Breast epithelium (tissue), 4 donors: ENCODE results near the gene ATXN7L3B. TPM values are rescaled to one million over a fixed set of nuclear protein-coding genes. Genes with fewer than 3 reads are reported as not detected.
"Not testable (repeated sequence)": the region's sequence is repeated elsewhere in the genome, so short reads cannot be mapped to it uniquely, and the experiment has no call there.

ENCODE experiments used
- DNase-seq, 2 donors: peaks; one replicate each; pipeline ENCODE4 v3.0.0-alpha.2; 2019; ENCODE audit warnings: low spot score in 2 of 2
- H3K27ac ChIP-seq, 2 donors: fragments of 200-600 bp; sonication (generic) in 1 of 2; one replicate each; pipeline ENCODE4 v1.5.1; 2016 to 2019; ENCODE audit warnings: mild to moderate bottlenecking in 1 of 2
- H3K27me3 ChIP-seq, 2 donors: fragments of 200-600 bp; sonication (generic) in 1 of 2; one replicate each; pipeline versions ENCODE4 v1.5.1 to v1.6.0; 2017 to 2019; ENCODE audit warnings: control low read depth in 1 of 2, mild to moderate bottlenecking in 1 of 2
- H3K36me3 ChIP-seq: fragments of 200-600 bp; one replicate; pipeline ENCODE4 v1.5.1; 2019
- H3K4me1 ChIP-seq, 2 donors: fragments of 200-600 bp; sonication (generic); one replicate each; pipeline ENCODE4 v1.5.1; 2016 to 2019; ENCODE audit warnings: control low read depth in 1 of 2
- H3K4me3 ChIP-seq, 3 donors: fragments of 200-600 bp; sonication (generic); 1 replicate in 2 of 3; 2 replicates in 1 of 3; pipeline ENCODE4 v1.5.1; 2016 to 2019; ENCODE audit warnings: mild to moderate bottlenecking in 3 of 3, moderate library complexity in 2 of 3
- H3K9me3 ChIP-seq, 2 donors: fragments of 200-600 bp; sonication (generic) in 1 of 2; one replicate each; pipeline ENCODE4 v1.5.1; 2016 to 2019; ENCODE audit warnings: control low read depth in 1 of 2
- CTCF ChIP-seq, 3 donors: fragments of 450-650 bp; IDR thresholded peaks; one replicate each; pipeline ENCODE4 v1.5.1; 2016 to 2017; ENCODE audit warnings: antibody characterized with exemption in 3 of 3, mild to moderate bottlenecking in 3 of 3, moderate library complexity in 3 of 3
- POLR2A ChIP-seq: fragments of 450-650 bp; IDR thresholded peaks from one replicate; pipeline ENCODE4 v1.6.1; 2016; ENCODE audit warnings: antibody characterized with exemption, mild to moderate bottlenecking, moderate library complexity
- POLR2AphosphoS5 ChIP-seq, 3 donors: sonication (generic); formaldehyde crosslinking; IDR thresholded peaks; one replicate each; pipeline ENCODE4 v1.6.1; 2017; ENCODE audit warnings: antibody characterized with exemption in 3 of 3
- intact Hi-C: fragments of 100-400 bp; cut with DNase I; formaldehyde crosslinking; loops from one replicate; pipeline ENCODE4 v1.15.1; 2023; ENCODE audit warnings: low total_unique reads
- total RNA-seq, 3 donors: library from RNA; depleted of rRNA; stranded (reverse); fragments of >200 nt; gene quantifications; one replicate each; pipeline ENCODE4 v1.1.0, GENCODE V29; 2016

ATXN7L3B gene
- total RNA-seq, 3 donors from 2014 or later: 17.8 to 33.1 (median 22.3) TPM

DNA sequence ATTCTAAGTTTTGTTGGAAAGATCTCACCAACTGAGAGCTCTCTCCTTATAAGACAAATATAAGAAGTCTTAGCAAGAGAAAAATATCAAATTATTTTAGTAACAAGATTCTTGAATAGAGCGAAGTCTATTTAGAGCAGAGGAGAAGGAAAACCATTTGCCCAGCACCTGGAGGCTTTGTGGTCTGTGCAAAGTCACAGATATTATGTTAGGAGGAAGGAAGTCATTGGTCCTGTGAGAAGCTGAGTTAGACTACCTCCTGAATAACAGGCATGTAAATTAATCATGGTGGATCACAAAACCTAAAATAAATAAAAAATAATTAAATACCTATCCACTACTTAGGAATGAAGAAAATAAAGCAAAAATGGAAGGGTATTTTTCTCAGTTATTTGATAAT is 38.4 kb upstream of the ATXN7L3B start:
- intact Hi-C loops: no loop called here
- Histone ChIP-seq H3K27ac (no peak overlapping the region), H3K4me3 (no peak overlapping the region), H3K4me1 (no peaks in the 10 kb centered on the region), H3K9me3 (no peaks in the 10 kb centered on the region), H3K27me3 (no peaks in the 10 kb centered on the region), H3K36me3 (no peaks in the 10 kb centered on the region)
- no peak for DNase-seq
- TF ChIP-seq POLR2A (no peak), POLR2AphosphoS5 (IDR thresholded peaks at IDR 0.05) (no peak), CTCF (IDR thresholded peaks at IDR 0.05) (no peak)

GRCh38 chr12:74508873-74509657 is 28.6 kb upstream of the ATXN7L3B start:
- DNase-seq, H3K4me1 ChIP-seq, intact Hi-C loops, H3K4me3 ChIP-seq, H3K9me3 ChIP-seq, H3K27me3 ChIP-seq, H3K27ac ChIP-seq, H3K36me3 ChIP-seq: not testable (repeated sequence)

DNA sequence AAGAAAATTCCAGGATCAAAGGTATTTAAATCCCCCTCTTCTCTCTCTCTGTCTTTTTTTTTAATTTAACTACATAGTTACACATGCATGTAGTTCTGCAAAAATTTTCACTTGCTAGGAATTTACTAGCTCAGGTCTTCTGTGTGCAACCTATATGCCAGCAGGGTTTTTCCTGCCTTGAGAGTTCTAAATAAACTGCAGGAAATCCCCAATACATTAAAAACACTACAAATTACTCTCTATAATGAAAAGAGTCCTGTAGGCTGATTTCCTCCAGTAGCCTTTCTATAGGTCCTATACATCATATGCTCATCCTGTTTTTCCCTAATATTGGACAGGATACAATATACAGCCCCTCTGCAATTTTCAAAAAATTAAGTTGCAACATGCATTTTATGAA is 27.7 kb upstream of the ATXN7L3B start:
- intact Hi-C loops: no loop called here
- Histone ChIP-seq H3K36me3 (no peaks in the 10 kb centered on the region), H3K27me3 (peaks cover 0 to 5% of the 10 kb centered on the region in 2 donors), H3K4me3 (no peak overlapping the region), H3K9me3 (no peaks in the 10 kb centered on the region), H3K27ac (no peak overlapping the region), H3K4me1 (no peaks in the 10 kb centered on the region)
- DNase-seq: no peak
- TF ChIP-seq CTCF (IDR thresholded peaks at IDR 0.05): no peak
- no peak for TF ChIP-seq POLR2AphosphoS5 (IDR thresholded peaks at IDR 0.05)
- no peak for TF ChIP-seq POLR2A

DNA sequence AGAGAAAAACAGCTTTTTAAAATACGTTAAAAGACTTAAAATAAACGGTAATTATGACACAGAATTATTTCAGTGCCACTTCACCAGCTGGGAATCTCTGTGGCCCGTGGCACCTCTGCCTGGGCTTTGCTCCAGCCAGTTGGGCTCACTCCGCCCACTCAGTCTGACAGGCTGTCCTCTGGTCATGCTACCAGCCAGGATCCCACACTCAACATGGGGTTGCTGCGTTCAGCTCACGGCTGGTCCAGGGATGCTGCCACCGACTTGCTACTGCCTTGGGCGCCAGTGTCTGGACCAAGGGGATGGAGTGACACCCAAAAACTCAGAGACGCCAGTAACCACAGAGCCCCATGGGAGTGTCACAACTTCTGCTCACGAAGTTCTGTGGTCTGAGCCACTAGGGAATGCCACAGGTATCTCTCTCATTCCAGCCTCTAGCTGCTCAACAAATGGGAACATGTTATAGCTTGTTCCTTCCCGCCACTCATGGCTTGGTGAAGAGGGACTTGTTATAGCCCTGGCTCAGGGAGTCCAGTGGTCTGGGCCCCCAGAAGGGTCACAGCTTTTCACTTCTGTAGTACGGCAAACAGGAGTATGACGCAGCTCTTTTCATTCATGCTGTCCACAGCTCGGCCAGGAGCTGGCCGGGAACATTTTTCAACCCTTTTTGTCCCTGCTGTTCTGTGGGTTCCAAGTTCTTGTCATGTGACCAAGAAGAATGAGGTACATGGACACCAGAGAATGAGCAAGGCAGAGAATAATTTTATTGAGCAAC is 23.4 kb upstream of the ATXN7L3B start:
- TF ChIP-seq POLR2AphosphoS5 (IDR thresholded peaks at IDR 0.05) (no peak), POLR2A (no peak), CTCF (IDR thresholded peaks at IDR 0.05) (no peak)
- Histone ChIP-seq H3K4me1 (no peaks in the 10 kb centered on the region), H3K4me3 (no peak overlapping the region), H3K36me3 (no peaks in the 10 kb centered on the region), H3K27ac (no peak overlapping the region), H3K27me3 (peaks cover 0 to 5% of the 10 kb centered on the region in 2 donors), H3K9me3 (no peaks in the 10 kb centered on the region)
- DNase-seq: no peak
- intact Hi-C loops: no loop called here

GRCh38 chr12:74515849-74516248 is 21.8 kb upstream of the ATXN7L3B start:
- no peak for DNase-seq
- no peaks in the 10 kb centered on the region for H3K9me3 ChIP-seq
- no peak overlapping the region for H3K4me3 ChIP-seq
- intact Hi-C loops: no loop called here
- H3K4me1 ChIP-seq: no peaks in the 10 kb centered on the region
- H3K36me3 ChIP-seq: no peaks in the 10 kb centered on the region
- TF ChIP-seq POLR2AphosphoS5 (IDR thresholded peaks at IDR 0.05) (no peak), POLR2A (no peak), CTCF (IDR thresholded peaks at IDR 0.05) (no peak)
- no peak overlapping the region for H3K27ac ChIP-seq
- peaks cover 0 to 5% of the 10 kb centered on the region in 2 donors for H3K27me3 ChIP-seq
